C4-2B (cell line): Measurements from ENCODE around the gene MISFA.

Experiments
- H3K27ac ChIP-seq: fragments of 450-650 bp; 2 replicates; pipeline ENCODE4 v1.5.1; 2017
- CTCF ChIP-seq: fragments of 450-650 bp; conservative IDR thresholded peaks from 2 replicates; pipeline ENCODE4 v1.5.1; 2017; ENCODE audit warnings: mild to moderate bottlenecking
- ZFX ChIP-seq: fragments of 450-650 bp; IDR thresholded peaks from 2 replicates; pipeline ENCODE4 v1.6.1; 2017

MISFA gene

GRCh38 chr11:18599739-18600230, at the start of gene MISFA:
Gene MISFA (plus strand): TSS chr11:18599789. CDS start chr11:18599929, 140 bp downstream.
- no peak within 1 kb of the TSS for H3K27ac ChIP-seq
- no peak for TF ChIP-seq ZFX
- no peak for TF ChIP-seq CTCF

GRCh38 chr11:18563090-18563730, 36.4 kb upstream of the MISFA start:
- H3K27ac ChIP-seq: no peak overlapping the region
- TF ChIP-seq CTCF (no peak), ZFX (no peak)

GRCh38 chr11:18564149-18564548, 35.4 kb upstream of the MISFA start:
- TF ChIP-seq CTCF (no peak), ZFX (no peak)
- H3K27ac ChIP-seq: no peak overlapping the region

- TF ChIP-seq ZFX (no peak), CTCF (no peak)
- H3K27ac ChIP-seq: no peak overlapping the region
Measured at GRCh38 chr11:18566406-18566805, 33.2 kb upstream of the MISFA start.

- H3K27ac ChIP-seq: no peak overlapping the region
- TF ChIP-seq ZFX (no peak), CTCF (no peak)
Measured at GRCh38 chr11:18567081-18567480, 32.5 kb upstream of the MISFA start.

- TF ChIP-seq ZFX (no peak), CTCF (no peak)
- no peak overlapping the region for H3K27ac ChIP-seq
Measured at GRCh38 chr11:18575361-18575760, 24.2 kb upstream of the MISFA start.

GRCh38 chr11:18578975-18579598, 20.5 kb upstream of the MISFA start:
- peak overlapping the region; percentile 31; the same call in 1 of the 2 replicates for H3K27ac ChIP-seq

More at GRCh38 chr11:18578975-18579598, 20.5 kb upstream of the MISFA start:
- no peak for TF ChIP-seq CTCF
- no peak for TF ChIP-seq ZFX
